EH (cell line): ENCODE results near the gene NDUFA12.
A peak's percentile ranks its signal among the peaks of the same experiment; 100 is the strongest.
"Not testable (repeated sequence)": the region's sequence is repeated elsewhere in the genome, so short reads cannot be mapped to it uniquely, and the experiment has no call there.

Source experiments
- DNase-seq: peaks from one replicate; pipeline ENCODE4 v3.0.0-alpha.2; 2015; ENCODE audit warnings: low read depth

The NDUFA12 gene

GRCh38 chr12:95003213-95003920 is at the start of gene NDUFA12:
TSS of gene NDUFA12 (minus strand) at chr12:95003697. CDS start at chr12:95003680, 17 bp downstream.
- DNase-seq, result peak; percentile 96

- DNase-seq, result no peak
These were observed 47.7 kb upstream of the NDUFA12 start for GRCh38 chr12:95051241-95051640.

DNA sequence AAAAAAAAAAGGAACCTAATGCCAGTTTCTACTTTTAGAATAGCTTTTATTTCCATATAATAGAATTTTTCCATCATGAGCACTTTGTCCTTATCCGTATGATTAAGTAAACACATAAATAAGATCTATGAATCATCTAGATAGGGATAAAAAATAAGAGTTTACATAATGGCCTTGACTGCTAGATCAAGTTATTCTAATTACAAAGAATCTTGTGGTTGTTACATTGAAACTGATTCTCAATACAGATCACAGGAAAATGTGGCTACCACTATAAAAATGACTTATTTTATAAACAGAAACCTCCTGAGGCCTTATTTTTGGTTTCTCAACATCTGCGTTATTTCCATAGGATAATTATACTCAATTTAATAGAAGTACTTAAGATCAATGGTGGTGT is 34.4 kb upstream of the NDUFA12 start:
- DNase-seq, result peak; percentile 33

GRCh38 chr12:95034750-95035149 is 31.3 kb upstream of the NDUFA12 start:
- DNase-seq, result no peak

DNA sequence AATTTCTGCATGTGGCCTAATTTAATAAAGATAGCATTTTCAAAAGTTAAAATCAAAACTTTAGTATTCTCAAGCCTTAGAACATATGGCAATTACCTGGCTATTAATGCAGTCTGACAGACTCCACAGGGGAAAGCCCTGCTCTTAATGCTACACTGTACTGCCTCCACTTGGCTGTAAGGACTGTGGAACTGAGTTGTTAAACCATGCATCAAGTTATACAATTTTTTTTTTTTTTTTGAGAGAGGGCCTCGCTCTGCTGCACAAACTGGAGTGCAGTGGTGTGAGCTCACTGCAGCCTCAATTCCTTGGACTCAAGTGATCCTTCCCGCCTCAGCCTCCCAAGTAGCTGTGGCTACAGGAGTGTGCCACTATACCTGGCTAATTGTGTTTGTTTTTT is 19.0 kb upstream of the NDUFA12 start:
- DNase-seq, result no peak

- DNase-seq, result no peak
These were observed 14.0 kb upstream of the NDUFA12 start for GRCh38 chr12:95017482-95017881.

DNA sequence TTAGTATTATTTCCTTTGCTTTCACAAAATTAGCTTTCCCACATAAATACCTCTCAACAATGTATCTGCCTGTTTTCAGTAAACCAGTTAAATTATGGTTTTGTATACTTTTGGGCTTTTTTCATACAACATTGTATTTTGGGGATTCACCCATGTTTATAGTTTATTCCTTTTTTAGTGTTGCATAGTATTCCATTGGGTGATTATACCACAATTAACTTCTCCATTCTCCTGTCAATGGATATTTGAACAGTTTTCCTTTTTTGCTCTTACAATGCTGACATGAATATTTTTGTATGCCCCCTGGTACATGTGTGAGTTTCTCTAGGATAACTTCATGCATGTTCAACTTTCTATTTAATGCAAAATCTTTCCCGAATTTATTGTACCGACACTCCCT is 12.6 kb upstream of the NDUFA12 start:
- DNase-seq, result no peak

DNA sequence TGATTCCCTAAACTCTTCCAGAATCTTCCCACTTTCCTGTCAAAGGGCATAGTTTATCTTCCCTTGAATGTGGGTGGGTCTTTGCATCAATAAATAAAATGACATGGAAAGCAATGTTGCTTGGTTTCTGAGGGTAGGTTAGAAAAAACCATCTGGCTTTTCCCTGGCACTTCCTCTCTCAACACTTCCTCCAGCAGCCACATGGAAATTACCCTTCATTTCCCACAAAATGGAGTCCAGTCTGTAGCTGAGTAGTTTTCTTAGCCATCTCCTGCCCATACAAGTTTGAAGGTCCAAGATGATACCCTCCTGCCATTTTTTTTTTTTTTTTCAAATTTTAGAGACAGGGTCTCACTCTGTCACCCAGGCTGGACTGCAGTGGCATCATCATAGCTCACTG is 11.1 kb upstream of the NDUFA12 start:
- DNase-seq, result no peak

DNA sequence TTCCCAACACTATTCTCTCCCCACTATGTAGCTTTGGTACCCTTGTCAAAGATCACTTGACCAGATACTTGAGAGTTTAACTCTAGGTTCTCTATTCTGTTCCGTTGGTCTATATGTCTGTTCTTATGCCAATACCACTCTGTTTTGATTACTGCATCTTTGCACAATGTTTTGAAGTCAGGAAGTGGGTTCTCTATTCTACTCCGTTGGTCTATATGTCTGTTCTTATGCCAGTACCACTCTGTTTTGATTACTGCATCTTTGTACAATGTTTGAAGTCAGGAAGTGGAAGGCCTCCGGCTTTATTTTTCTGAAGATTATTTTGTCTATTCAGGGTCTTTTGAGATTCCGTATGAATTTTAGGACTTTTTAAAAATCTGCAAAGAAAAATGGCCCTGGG is 2.7 kb upstream of the NDUFA12 start:
- no peak for DNase-seq

DNA sequence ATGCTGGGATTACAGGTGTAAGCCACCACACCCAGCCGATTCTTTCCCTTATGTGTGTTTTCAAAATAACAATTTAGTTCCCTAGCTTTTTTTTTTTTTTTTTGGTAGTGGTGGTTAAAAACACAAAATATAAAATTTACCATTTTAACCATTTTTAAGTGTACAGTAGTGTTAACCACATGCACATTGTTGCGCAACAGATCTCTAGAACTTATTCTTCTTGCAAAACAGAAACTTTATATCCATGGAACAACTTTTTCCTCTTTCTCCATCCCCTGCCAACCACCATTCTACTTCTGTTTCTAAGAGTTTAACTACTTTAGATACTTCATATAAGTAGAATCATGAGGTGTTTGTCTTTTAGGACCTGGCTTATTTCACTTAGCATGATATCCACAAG is 1.1 kb upstream of the NDUFA12 start:
- DNase-seq, result peak; percentile 29

- no peak for DNase-seq
These were observed 400 bp upstream of the NDUFA12 start for GRCh38 chr12:95003921-95004272.

GRCh38 chr12:95002754-95003153 is 743 bp downstream of the NDUFA12 start:
- DNase-seq, result no peak

DNA sequence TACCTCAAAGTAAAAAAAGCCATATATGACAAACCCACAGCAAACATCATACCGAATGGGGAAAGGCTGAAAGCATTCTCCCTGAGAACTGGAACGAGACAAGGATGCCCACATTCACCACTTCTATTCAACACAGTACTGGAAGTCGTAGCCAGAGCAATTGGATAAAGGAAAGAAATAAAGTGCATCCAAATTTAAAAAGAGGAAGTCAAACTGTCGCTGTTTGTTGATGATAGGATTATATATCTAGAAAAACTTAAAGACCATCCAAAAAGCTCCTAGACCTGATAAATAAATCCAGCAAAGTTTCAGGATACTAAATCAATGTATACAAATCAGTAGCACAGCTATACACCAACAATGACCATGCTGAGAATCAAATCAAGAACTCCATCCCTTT is 5.2 kb downstream of the NDUFA12 start:
- no peak for DNase-seq

DNA sequence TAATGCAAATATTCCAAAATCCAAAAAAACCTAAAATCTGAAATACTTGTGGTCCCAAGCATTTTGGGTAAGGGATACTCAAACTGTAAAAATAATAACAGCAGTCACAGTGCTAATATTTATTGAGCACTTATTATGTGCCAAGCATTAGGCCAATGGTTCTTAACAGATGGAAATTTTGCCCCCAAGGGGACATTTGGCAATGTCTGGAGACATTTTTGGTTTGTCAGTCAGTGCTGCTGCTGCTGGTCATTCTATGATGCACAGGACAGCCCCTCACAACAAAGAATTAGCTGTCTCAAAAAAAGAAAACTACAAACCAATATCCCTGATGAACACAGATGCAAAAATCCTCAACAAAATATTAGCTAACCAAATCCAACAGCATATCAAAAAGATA is 5.8 kb downstream of the NDUFA12 start:
- no peak for DNase-seq

DNA sequence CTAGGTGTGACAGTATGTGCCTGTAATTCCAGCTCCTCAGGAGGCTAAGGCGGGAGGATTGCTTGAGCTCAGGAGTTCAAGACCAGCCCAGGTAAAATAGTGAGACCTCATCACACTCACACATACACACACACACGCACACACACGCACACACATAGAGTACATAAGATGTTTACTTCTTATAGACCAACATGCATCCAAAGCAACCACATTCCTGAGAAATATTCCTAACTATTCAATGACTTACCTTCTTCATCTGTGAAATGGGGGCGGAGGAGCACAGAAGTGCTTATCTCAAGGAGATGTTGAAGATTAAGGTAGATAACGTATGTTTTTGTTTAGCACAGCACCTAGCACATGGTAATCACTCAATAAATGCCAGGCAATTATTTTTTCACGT is 6.4 kb downstream of the NDUFA12 start:
- no peak for DNase-seq

DNA sequence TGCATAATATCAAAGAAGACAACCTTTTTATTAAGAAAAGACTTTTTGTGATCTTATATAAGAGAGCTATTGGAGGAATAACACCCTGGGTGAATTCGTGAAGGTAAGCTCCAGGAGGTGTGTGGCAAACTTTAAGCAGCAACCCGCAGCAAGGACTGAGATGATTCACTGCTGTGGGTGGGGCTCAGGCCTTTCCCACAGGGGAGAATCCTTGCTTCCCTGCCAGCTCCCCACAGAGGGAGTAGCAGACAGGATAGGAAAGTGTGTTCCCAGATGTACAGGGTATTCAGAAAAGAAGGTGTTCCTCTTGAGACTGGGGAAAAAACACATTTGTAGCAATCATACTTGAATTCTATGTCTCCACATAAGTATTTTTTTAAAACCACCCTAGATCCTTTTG is 9.2 kb downstream of the NDUFA12 start:
- peak; percentile 76 for DNase-seq

DNA sequence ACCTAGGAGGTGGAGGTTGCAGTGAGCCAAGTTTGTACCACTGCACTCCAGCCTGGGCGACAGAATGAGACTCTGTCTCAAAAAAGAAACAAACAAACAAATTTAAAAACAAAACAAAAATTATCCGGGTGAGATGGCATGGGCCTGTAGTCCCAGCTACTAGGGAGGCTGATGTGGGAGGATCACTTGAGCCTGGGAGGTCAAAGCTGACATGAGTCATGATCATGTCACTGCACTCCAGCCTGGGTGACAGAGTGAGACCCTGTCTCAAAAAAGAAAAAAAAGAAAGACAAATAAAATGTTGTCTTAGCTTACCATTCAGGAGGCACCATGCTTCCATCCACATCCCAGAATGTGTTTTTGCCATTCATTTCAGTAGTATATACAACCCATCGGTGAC is 9.6 kb downstream of the NDUFA12 start:
- not testable (repeated sequence) for DNase-seq

GRCh38 chr12:94990222-94990621 is 13.3 kb downstream of the NDUFA12 start:
- no peak for DNase-seq

DNA sequence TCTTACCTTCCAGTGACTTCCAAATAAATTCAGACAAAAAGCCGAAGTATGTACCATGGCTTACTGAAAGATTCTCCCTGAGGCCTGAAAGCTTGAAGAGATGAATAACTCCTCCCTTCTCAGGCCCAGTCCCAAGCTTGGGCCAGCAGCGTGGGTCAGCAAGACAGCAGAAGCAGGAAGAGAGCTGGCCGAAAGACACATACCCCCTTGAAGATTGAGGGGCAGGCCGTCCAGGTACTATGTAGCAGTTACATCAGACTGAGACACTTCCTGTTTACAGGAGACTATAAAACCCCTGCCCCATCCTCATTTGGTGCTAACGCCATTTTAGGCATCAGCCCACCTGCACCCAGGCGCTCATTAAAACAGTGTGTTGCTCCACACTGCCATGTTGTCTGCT is 15.0 kb downstream of the NDUFA12 start:
- no peak for DNase-seq

- peak; percentile 26 for DNase-seq
These were observed 15.7 kb downstream of the NDUFA12 start for GRCh38 chr12:94987801-94988200.

GRCh38 chr12:94987076-94987669 is 16.3 kb downstream of the NDUFA12 start:
- no peak for DNase-seq

DNA sequence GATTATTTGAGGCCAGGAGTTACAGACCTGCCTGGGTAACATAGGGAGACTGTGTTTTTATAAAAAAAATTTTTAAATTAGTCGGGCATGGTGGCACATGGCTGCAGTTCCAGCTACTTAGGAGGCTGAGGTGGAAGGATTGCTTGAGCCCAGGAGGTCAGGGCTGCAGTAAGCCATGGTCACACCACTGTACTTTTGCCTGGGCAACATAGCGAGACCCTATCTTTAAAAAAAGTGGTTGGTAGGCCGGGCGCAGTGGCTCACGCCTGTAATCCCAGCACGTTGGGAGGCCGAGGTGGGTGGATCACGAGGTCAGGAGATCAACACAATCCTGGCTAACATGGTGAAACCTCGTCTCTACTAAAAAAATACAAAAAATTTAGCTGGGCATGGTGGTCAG is 18.4 kb downstream of the NDUFA12 start:
- DNase-seq, result not testable (repeated sequence)

GRCh38 chr12:94983321-94983720 is 20.2 kb downstream of the NDUFA12 start:
- DNase-seq, result no peak

DNA sequence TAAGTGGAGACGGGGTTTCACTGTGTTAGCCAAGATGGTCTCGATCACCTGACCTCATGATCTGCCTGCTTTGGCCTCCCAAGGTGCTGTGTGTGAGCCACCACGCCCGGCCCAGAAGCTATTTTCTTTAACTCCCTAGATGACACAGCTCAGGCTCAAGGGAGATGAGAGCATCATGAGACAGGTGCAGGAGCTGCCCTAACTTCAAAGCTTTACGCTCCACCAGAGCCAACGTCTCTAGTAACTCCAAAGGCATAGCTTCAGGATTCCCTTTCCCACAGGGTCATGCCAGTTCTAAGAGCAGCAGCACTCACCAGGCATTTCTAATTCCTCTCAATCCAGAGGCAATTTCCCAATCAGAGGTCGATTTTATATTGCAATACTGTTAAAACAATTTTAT is 21.0 kb downstream of the NDUFA12 start:
- no peak for DNase-seq
